Activated T-cell treated with anti-CD3 and anti-CD28 coated beads, Interleukin-2, amount 50 U/mL, for 4 hours (primary cell): ENCODE results near the gene SBK2. TPM values are rescaled to one million over a fixed set of nuclear protein-coding genes. Genes with fewer than 3 reads are reported as not detected.
"Not testable (repeated sequence)": the region's sequence is repeated elsewhere in the genome, so short reads cannot be mapped to it uniquely, and the experiment has no call there.

Source experiments
- ATAC-seq, 2 donors: fragments of 200-7000 bp; cut with Tn5 transposase; one replicate each; pipeline ENCODE4 v1.10.0; 2021
- DNase-seq: peaks from one replicate; pipeline ENCODE4 v3.0.0-alpha.2; 2020
- H3K27me3 Mint-ChIP-seq: one replicate; pipeline ENCODE4 v1.8.0; 2021; ENCODE audit warnings: low read depth, mixed read lengths
- H3K36me3 Mint-ChIP-seq: one replicate; pipeline ENCODE4 v1.8.0; 2022; ENCODE audit warnings: mixed read lengths; ENCODE audit not compliant: insufficient read depth
- H3K4me1 Mint-ChIP-seq: one replicate; pipeline ENCODE4 v1.8.0; 2021; ENCODE audit warnings: low read depth, mixed read lengths
- H3K4me3 Mint-ChIP-seq: one replicate; pipeline ENCODE4 v1.8.0; 2021; ENCODE audit warnings: mild to moderate bottlenecking, moderate library complexity, mixed read lengths
- H3K9me3 Mint-ChIP-seq: one replicate; pipeline ENCODE4 v1.8.0; 2021; ENCODE audit warnings: mixed read lengths
- total RNA-seq, 3 donors: library from RNA; stranded (reverse); gene quantifications; one replicate each; pipeline ENCODE4 v1.2.1, GENCODE V29; 2021

Gene SBK2
- total RNA-seq, 3 donors from 2014 or later, result not detected

DNA sequence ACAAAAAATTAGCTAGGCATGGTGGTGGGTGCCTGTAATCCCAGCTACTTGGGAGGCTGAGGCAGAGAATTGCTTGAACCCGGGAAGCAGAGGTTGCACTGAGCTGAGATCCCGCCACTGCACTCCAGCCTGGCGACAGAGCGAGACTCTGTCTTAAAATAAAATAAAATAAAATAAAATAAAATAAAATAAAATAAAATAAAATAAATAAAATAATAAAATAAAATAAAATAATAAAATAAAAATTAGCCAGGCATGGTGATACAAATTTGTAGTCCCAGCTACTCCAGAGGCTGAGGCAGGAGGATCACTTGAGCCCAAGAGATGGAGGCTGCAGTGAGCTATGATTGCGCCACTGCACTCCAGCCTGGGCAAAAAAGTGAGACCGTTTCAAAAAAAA lies 37.0 kb upstream of the SBK2 start:
- DNase-seq, ATAC-seq, H3K9me3 Mint-ChIP-seq, H3K4me3 Mint-ChIP-seq, H3K4me1 Mint-ChIP-seq, H3K36me3 Mint-ChIP-seq, H3K27me3 Mint-ChIP-seq: not testable (repeated sequence)

DNA sequence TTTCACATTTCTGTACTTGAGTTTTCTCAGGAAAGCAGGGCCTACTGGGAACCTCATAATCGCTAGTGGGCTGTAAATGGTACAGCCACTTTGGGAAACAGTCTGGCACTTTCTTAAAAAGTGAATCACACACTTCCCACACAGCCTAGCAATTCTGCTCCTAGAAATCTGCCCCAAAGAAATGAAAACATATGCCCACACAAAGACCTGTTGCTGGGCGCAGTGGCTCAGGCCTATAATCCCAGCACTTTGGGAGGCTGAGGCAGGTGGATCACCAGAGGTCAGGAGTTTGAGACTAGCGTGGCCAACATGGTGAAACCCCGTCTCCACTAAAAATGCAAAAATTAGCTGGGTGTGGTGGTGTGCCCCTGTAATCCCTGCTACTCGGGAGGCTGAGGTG lies 32.5 kb upstream of the SBK2 start:
- not testable (repeated sequence) for ATAC-seq, H3K4me1 Mint-ChIP-seq, H3K27me3 Mint-ChIP-seq, DNase-seq, H3K9me3 Mint-ChIP-seq, H3K4me3 Mint-ChIP-seq, H3K36me3 Mint-ChIP-seq

DNA sequence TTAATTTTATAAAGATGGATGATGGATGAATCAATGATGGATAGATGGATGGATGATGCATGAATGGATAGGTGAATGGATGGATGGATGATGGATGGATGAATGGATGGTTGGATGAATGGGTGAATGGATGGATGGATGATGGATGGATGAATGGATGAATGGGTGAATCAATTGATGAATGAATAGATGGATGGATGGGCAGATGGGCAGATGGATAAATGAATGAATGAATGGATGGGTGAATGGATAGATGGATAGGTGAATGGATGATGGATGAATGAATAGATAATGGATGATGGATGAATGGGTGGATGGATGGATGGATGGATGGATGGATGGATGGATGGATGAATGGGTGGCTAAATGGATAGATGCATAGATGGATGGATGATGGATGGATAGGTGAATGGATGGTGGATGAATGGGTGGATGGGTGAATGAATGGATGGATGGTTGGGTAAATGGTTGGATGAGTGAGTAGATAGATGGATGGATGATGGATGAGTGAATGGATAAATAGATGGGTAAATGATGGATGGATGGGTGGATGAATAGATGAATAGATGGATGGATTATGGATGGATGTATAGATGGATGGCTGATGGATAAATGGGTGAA lies 30.9 kb upstream of the SBK2 start:
- no peaks in the 10 kb centered on the region for H3K9me3 Mint-ChIP-seq
- no peak for DNase-seq
- no peaks in the 10 kb centered on the region for H3K36me3 Mint-ChIP-seq
- peaks cover 4% of the 10 kb centered on the region for H3K27me3 Mint-ChIP-seq
- no peak overlapping the region for H3K4me3 Mint-ChIP-seq
- no peak for ATAC-seq
- no peaks in the 10 kb centered on the region for H3K4me1 Mint-ChIP-seq

DNA sequence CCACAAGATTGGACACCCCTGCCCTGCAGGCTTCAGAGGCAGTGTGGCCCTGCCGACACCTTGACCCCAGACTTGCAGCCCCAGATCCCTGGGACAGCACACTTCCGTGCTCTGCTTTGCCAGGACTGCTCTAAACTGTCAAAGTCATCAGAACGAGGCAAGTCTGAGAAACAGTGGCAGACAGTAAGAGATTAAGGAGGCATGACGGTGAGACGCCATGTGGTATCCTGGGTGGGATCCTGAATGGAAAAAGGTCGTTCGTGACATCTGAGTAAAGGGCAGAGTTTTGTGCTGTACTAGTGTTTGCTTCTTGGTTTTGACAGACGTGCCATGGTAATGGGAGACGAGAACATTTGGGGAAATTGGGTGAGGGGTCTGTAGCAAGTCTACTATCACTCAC lies 29.9 kb upstream of the SBK2 start:
- Mint-ChIP-seq H3K36me3 (no peaks in the 10 kb centered on the region), H3K4me3 (no peak overlapping the region), H3K4me1 (no peaks in the 10 kb centered on the region), H3K27me3 (peaks cover 4% of the 10 kb centered on the region), H3K9me3 (no peaks in the 10 kb centered on the region)
- ATAC-seq, result no peak
- no peak for DNase-seq

DNA sequence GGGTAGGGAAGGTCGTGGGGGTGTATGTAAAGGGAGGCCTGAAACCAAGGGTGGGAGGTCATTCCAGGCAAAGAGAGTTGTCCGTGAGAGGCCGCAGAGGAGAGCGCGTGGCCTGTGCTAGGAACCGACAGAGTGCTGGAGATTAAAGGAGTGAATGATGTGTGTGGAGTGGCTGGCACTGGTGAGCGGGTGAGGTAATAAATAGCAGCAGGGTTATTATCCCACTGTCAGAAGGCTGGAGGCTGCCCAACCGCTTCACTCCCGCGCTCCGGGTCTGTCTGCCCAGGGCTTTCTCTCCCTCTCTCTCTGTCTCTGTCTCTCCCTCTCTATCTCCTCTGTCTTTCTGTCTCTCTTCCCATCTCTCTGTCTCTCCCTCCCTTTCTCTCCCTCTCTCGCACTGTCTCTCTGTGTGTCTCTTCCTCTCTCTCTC lies 26.3 kb upstream of the SBK2 start:
- ATAC-seq, result no peak
- peaks cover 4% of the 10 kb centered on the region for H3K9me3 Mint-ChIP-seq
- H3K4me3 Mint-ChIP-seq, result no peak overlapping the region

DNA sequence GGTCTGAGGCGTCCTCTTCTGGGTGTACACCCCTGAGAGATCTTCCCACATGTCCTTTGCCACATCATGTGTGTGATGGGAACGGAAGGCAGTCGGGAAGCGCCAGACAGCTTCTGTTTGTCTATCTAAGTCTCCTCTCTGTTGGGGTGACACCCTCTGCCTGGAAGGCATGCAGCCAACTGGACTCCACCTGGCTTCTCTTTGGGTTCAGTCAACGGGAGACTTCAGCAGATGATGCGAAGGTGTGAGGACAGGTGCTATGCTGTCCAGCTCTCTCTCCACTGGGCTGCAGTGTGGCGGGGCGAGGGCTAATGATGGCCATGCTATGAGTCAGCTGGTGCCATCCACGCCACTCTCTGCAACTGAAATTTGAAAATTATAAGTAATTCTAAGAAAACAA lies 22.8 kb upstream of the SBK2 start:
- ATAC-seq, result no peak
- DNase-seq, result no peak
- H3K27me3 Mint-ChIP-seq, result peaks cover 3% of the 10 kb centered on the region
- no peaks in the 10 kb centered on the region for H3K36me3 Mint-ChIP-seq
- no peak overlapping the region for H3K4me3 Mint-ChIP-seq
- H3K9me3 Mint-ChIP-seq, result peaks cover 4% of the 10 kb centered on the region
- H3K4me1 Mint-ChIP-seq, result no peaks in the 10 kb centered on the region

More for the DNA sequence above, 26.3 kb upstream of the SBK2 start:
- Mint-ChIP-seq H3K4me1 (no peaks in the 10 kb centered on the region), H3K36me3 (no peaks in the 10 kb centered on the region), H3K27me3 (peaks cover 7% of the 10 kb centered on the region)
- no peak for DNase-seq

DNA sequence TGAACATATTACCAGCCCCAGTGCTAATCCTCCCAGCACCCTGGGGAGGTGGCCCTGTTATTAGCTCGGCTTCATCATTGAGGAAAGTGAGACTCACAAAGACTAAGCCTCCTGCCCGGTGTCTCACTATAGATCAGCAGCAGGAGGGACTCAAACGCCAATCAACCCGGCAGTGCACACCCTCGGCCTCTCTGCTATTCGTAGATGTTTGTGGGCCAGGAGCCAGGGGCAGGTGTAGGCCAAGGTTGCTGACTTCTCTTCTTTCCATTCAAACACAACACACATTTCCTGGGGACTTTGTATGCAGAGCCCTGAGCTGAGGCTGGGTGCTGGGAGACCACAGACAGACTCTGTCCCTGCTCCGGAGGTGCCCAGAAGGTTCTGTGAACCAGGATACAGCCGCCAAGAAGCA lies 17.8 kb upstream of the SBK2 start:
- Mint-ChIP-seq H3K4me3 (no peak overlapping the region), H3K36me3 (no peaks in the 10 kb centered on the region), H3K27me3 (peaks cover 2% of the 10 kb centered on the region), H3K9me3 (no peaks in the 10 kb centered on the region), H3K4me1 (no peaks in the 10 kb centered on the region)
- DNase-seq, result no peak
- no peak for ATAC-seq

DNA sequence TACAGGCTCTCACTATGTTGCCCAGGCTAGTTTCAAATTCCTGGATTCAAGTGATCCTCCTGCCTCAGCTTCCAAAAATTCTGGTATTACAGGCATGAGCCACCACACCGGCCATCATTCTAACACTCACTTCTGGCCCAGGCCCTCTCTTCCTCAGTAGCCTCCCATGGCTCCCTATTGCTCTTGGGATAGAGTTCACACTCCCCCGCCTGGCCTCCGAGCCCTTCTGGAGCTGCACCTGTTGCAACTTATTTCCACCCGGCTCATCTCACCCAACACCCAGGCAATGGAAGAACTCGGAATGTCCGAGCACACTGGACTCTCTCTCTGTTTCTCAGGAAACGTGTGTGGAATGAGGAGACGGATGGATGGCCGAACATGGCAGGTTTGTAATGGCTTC lies 17.4 kb upstream of the SBK2 start:
- DNase-seq (no peak), ATAC-seq (no peak)
- H3K9me3 Mint-ChIP-seq, result no peaks in the 10 kb centered on the region
- peaks cover 6% of the 10 kb centered on the region for H3K27me3 Mint-ChIP-seq
- no peaks in the 10 kb centered on the region for H3K36me3 Mint-ChIP-seq
- H3K4me1 Mint-ChIP-seq, result no peaks in the 10 kb centered on the region
- H3K4me3 Mint-ChIP-seq, result no peak overlapping the region

DNA sequence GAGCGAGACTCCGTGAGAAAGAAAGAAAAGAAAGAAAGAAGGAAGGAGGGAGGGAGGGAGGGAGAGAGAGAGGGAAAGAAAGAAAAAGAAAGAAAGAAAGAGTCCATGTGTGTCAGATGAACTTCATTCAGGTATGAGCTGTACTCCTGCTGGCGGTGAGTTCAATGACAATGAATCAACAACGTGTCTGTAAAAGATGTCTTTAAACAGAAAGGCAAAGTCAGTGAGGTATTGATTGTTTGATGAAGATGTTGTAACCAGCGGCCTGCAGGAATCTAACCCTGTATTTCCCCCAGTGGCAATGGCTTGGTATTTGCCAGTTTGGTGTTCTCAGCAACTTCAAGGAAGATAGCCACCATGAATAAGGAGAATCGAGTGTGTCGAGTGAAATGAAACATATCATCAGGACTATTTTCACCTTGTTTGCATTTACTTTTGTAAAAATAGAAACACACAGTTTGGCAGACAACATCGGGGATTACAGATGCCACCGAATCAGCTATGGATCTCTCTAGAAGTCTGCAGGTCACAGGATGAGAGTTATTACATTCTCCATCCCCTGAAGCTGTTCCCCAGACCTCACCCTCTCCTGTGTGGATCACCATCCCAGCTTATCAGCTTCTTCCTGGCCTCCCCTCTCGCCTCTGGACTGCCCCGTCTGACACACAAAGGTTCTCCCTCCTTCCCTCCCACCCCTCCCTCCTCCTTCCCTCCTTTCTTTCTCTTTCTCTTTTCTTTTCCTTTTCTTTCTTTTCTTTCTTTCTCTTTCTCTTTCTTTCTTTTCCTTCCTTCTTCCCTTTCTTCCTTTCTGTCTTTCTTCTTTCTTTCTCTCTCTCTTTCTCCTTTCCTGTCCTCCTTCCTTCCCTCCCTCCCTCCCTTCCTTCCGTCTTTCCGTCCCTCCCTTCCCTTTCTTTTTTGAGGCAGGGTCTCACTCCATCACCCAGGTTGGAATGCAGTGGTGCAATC lies 16.6 kb upstream of the SBK2 start:
- H3K9me3 Mint-ChIP-seq, result no peaks in the 10 kb centered on the region
- H3K4me1 Mint-ChIP-seq, result no peaks in the 10 kb centered on the region
- H3K36me3 Mint-ChIP-seq, result no peaks in the 10 kb centered on the region
- peaks cover 7% of the 10 kb centered on the region for H3K27me3 Mint-ChIP-seq
- ATAC-seq (no peak), DNase-seq (no peak)
- H3K4me3 Mint-ChIP-seq, result no peak overlapping the region

DNA sequence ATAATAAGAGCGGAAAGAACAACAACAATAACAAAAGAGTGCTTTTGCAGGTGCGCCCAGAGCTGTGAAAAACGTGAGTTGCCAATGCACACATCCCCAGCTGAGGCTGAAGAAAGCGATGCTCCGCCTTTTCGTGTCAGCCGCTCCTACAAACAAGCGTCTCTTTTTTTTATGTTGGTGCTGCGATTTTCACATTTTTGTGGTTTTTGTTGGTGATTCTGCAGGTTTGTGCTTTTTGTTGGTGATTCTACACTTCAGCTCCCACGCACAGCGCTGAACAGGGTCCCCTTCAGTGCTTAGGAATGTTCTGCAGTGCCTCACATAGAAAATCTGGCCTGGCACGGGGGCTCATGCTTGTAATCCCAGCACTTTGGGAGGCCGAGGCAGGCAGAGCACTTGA lies 15.7 kb upstream of the SBK2 start:
- no peaks in the 10 kb centered on the region for H3K9me3 Mint-ChIP-seq
- no peaks in the 10 kb centered on the region for H3K36me3 Mint-ChIP-seq
- peaks cover 13% of the 10 kb centered on the region for H3K27me3 Mint-ChIP-seq
- no peak overlapping the region for H3K4me3 Mint-ChIP-seq
- no peak for ATAC-seq
- no peaks in the 10 kb centered on the region for H3K4me1 Mint-ChIP-seq
- no peak for DNase-seq

DNA sequence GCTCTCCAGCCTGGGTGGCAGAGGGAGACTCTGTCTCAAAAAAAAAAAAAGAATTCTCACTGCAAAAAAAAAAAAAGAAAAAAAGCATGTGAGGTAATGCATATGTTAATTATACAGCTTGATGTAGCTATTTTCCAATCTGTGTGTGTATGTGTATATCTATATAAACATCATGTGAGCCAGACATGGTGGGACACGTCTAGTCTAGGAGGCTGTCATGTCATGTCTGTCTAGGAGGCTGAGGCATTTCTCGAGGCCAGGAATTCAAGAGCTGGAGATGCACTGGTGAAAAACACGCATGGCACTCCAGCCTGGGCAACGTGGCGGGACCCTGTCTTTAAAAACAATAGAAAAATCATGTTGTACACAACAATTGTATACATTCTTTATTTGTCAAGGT lies 15.3 kb upstream of the SBK2 start:
- ATAC-seq, result no peak
- DNase-seq, result no peak
- no peak overlapping the region for H3K4me3 Mint-ChIP-seq
- no peaks in the 10 kb centered on the region for H3K9me3 Mint-ChIP-seq
- peaks cover 17% of the 10 kb centered on the region for H3K27me3 Mint-ChIP-seq
- no peaks in the 10 kb centered on the region for H3K4me1 Mint-ChIP-seq
- H3K36me3 Mint-ChIP-seq, result no peaks in the 10 kb centered on the region

DNA sequence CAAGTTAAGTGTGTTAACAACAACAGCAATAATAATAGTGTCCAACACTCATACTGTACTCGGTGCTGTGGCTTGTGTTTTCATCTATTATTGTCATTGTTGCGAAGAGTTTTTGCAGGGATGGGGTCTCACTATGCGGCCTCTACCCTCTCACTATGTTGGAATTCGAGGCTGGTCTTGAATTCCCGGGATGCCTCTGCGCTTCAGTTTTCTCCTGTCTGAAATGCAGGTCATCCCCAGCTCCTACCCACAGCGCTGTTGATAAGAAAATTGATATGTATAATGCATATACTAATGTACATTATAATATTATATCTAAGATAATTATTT lies 13.4 kb upstream of the SBK2 start:
- no peaks in the 10 kb centered on the region for H3K9me3 Mint-ChIP-seq
- no peak for ATAC-seq
- peaks cover 28% of the 10 kb centered on the region for H3K27me3 Mint-ChIP-seq
- no peak for DNase-seq
- H3K4me1 Mint-ChIP-seq, result no peaks in the 10 kb centered on the region
- H3K4me3 Mint-ChIP-seq, result no peak overlapping the region
- no peaks in the 10 kb centered on the region for H3K36me3 Mint-ChIP-seq

DNA sequence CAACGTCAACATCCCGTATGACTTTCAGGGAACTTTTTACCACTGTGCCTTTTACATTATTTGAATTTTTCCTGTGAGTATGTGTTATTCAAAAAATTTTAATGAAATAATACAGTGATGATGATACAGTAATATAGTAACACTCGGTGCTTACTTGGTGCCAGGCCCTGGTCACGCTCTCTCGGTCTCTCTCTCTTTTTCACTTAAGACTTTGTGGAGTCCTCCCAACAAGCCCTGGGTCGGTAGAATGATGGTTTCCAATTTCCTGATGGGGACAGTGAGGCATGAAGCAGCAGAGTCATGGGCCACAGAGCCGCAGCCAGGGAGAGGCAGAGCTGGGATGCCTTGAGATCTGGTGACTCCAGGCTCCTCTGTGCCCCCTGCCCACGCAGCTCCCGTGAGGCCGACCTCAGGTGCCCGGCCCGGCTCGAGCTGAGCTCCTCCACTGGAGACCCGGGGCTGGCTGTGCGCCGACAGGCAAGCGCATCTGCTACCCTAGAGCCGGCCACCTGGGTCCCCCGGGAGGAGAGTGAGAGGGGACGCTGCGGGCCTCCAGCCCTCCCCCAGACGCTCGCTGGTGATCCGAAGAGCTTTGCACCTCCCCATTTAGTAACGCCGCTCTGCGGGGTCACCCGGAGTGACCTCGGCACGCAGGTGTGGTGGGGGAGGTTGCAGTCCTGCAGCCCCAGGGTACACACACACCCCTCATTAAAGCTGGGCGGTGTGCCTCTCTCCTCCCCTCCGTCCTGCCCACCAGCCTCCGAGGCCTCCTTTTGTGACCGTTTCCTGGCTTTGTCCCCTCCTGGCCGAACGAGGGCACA lies 12.8 kb upstream of the SBK2 start:
- no peak for DNase-seq
- Mint-ChIP-seq H3K27me3 (peaks cover 31% of the 10 kb centered on the region), H3K36me3 (no peaks in the 10 kb centered on the region), H3K4me1 (no peaks in the 10 kb centered on the region), H3K4me3 (no peak overlapping the region), H3K9me3 (no peaks in the 10 kb centered on the region)
- ATAC-seq, result no peak

DNA sequence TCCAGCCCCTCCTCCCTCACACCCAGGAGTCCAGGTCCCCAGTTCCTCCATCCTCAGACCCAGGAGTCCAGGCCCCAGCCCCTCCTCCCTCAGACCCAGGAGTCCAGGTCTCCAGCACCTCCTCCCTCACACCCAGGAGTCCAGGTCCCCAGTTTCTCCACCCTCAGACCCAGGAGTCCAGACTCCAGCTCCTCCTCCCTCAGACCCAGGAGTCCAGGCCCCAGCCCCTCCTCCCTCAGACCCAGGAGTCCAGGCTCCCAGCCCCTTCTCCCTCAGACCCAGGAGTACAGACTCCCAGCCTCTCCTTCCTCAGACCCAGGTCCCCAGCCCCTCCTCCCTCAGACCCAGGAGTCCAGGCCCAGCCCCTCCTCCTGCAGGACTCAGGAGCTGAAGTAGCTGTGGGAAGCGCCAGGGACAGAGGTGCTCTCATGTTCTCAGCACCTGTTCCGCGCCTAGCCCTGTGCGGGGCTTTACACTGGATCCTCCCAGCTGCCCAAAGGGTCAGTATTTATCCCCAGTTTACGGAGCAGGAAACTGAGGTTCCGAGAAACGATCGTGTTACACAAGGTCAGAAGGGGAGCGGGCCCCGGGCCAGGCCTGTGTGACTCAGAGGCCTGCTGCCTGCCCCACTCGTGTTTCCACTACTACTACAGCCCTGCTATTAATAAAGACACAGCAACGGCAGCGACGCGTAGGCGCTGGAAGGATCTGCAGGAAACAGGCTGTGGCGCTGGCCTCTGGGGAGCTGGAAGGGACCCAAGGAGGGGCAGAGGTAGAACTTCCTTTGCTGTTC lies 10.1 kb upstream of the SBK2 start:
- DNase-seq, result no peak

More for the DNA sequence above, 10.1 kb upstream of the SBK2 start:
- no peak for ATAC-seq
- no peak overlapping the region for H3K4me3 Mint-ChIP-seq
- H3K4me1 Mint-ChIP-seq, result no peaks in the 10 kb centered on the region
- peaks cover 28% of the 10 kb centered on the region for H3K27me3 Mint-ChIP-seq
- no peaks in the 10 kb centered on the region for H3K9me3 Mint-ChIP-seq
- no peaks in the 10 kb centered on the region for H3K36me3 Mint-ChIP-seq
